HG03439 (cell line): ENCODE results near the gene IGSF9.

Experiments used
- ATAC-seq: cut with Tn5 transposase; IDR thresholded peaks from one replicate; pipeline ENCODE4 v1.9.1; 2021; ENCODE audit warnings: mild to moderate bottlenecking, moderate library complexity; ENCODE audit not compliant: unreplicated experiment

The IGSF9 gene

GRCh38 chr1:159946242-159947187, 1.1 kb upstream of the IGSF9 start:
- ATAC-seq: no peak

- ATAC-seq: no peak
These were observed 574 bp downstream of the IGSF9 start for GRCh38 chr1:159944623-159945455.

DNA sequence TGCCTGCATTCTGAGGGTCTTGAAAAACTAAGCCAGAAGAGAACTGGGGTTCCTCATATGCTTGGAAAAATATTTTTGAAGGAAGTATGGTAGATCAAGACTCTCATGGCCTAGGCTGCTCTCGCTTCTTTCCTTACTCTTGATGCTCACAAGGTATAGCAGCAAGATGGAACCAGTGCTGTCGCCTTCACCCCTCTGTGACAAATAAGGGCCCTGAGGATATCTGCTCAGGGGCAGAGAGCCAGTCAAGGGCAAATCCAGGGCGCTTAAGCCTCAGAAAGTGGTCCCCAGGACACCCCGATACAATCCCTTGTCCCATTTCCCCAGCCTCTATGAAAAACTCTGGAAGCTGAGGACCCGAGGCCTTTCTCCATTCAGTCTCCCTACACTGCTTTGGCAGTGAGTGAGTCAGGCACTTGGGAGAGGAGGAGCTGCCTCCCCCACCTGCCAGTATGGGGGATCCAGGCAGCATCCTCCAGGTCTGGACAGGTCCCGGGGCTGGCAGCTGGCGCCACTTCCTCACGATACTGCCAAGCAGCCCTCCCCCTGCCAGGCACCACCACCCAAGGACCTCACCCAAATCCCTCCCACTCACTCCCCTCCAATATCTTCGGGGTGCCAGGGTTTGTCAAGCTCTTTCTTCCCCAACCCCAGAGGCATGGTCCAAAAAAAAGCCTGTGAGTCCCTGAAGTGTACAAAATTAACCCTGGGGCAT, 1.3 kb downstream of the IGSF9 start:
- ATAC-seq: no peak

- no peak for ATAC-seq
These were observed 2.2 kb downstream of the IGSF9 start for GRCh38 chr1:159943278-159943640.

GRCh38 chr1:159942632-159943277, 2.7 kb downstream of the IGSF9 start:
- ATAC-seq: no peak

GRCh38 chr1:159941591-159942560, 3.5 kb downstream of the IGSF9 start:
- ATAC-seq: no peak

- ATAC-seq: no peak
These were observed 4.3 kb downstream of the IGSF9 start for GRCh38 chr1:159941141-159941540.

GRCh38 chr1:159940006-159940620, 5.3 kb downstream of the IGSF9 start:
- ATAC-seq: no peak

- ATAC-seq: no peak
These were observed 5.8 kb downstream of the IGSF9 start for GRCh38 chr1:159939678-159940002.

DNA sequence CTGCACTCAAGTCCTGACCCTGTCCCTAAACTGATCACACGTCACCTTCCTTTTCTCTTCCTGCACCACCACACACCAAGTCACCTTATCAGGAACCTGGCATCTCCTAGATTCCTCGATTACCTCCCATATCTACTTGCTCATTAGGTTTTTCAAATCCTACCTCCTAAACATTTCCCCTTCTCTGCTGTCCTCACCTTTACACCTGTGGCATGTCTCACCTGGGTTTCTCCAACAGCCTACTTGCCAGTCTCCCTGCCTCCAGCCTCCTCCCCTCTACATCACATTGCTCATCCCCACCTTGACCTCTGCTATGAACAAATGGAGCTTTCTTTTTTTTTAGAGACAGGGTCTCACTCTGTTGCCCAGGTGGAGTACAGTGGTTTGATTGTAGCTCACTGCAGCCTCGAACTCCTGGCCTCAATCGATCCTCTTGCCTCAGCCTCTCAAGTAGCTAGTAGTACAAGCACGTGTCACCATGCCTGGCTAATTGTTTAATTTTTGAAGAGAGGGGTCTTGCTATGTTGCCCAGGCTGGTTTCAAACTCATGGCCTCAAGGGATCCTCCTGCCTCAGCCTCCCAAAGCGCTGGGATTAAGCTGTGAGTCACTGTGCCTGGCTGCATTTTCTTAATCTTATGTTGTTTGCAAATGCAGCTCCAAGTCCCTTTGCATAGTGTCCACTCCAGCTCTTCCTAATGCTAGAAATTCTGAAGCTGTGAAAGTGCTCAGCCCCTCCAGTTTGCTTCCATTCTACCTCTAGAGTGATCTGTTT, 6.3 kb downstream of the IGSF9 start:
- ATAC-seq: no peak

DNA sequence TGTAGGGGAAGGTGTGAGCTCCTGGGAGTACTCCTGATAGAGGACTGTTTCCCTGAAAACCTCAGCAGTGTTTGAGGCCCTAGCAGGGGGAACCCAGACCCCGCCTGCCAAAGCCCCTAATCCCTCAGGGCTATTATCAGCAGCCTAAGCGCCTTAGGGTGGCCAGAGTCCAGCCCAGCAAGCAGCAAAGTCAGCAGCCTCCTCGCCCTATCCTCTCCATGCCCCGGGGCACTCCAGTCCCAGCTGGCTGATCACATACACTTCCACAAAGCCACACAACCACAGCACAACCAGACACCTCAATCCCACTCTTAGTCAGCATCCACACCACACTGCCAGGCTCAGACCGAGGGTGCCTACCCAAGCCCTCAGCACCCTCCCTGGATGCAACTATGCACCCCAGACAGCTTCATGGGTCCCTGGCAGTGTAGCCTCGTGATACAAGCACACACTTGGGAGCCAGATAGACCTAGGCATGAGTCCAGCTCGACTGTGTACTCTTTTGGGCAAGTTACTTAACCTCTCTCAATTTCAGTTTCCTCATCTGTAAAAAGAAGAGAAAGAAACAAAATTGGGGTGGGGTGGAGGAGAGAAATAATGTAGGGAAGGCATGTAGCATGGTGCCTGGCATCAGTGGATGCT, 7.1 kb downstream of the IGSF9 start:
- no peak for ATAC-seq

DNA sequence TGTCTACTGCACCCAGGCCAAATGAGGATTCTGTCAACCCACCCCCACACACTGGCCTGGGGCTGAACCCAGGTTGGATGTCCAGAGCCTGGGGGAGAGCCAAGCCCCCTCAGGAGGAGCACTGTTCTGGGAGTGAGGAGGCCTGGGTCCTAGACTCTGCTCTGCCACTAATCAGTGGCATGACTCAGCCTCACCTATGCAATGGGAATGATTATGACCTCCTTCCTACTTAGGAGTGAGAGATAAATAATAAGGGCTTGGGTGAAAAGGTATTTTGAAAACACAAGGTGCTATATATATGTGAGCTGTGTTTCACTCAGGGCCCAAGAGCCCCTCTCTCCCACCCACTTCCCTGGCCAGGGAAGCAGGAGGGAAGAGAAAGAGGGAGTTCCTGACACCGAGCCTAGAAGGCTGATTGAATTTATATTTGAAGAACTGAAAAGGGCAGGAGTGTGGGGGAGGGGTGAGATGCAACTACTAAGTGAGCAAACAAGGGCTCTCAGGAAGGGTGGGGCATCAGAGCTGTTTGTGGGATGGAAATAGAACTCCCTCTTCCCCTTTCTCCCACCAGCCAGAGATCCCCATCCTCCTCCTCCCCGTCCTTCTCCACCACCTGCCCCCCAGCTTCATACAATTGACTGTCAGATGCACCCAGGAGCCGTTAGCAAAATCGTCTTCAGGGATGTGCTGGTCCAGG, 8.2 kb downstream of the IGSF9 start:
- no peak for ATAC-seq

GRCh38 chr1:159936273-159936904, 9.0 kb downstream of the IGSF9 start:
- ATAC-seq: peak; percentile 49

DNA sequence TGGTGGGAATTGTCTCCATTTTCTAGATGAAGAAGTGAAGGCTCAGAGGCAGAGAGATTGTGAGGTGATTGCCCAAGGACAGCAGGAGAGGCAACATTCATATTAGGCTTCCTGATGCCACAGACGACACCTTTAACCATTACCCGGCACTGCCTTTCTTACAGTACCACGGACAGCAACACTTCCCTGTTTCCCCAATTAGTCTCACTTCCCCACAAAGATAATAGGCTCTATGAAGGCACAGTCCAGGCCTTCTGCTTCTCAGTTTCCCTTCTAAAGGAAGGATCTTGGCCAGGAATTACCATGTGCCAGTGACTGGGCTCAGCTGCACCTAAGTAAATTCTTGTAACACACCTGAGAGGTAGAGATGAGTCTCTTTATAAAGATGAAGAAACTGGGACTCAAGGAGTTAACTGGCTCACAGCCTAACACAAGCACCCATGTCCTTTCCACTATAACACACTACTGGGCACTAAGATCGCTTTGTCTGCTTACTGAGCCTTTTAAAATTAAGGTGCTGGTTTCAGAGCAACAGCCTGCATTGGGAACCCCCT, 9.6 kb downstream of the IGSF9 start:
- no peak for ATAC-seq

GRCh38 chr1:159935305-159935704, 10.1 kb downstream of the IGSF9 start:
- ATAC-seq: no peak

GRCh38 chr1:159934136-159935039, 11.0 kb downstream of the IGSF9 start:
- no peak for ATAC-seq
